GM11168 (cell line): Measurements from ENCODE around the gene SLC28A1.

ENCODE experiments used
- in situ Hi-C: fragments of 300-500 bp; cut with MboI; formaldehyde crosslinking; loops from one replicate; pipeline ENCODE4 v1.12.0; 2022; ENCODE audit warnings: low sequenced_read_pairs; ENCODE audit not compliant: unreplicated experiment

The SLC28A1 gene

DNA sequence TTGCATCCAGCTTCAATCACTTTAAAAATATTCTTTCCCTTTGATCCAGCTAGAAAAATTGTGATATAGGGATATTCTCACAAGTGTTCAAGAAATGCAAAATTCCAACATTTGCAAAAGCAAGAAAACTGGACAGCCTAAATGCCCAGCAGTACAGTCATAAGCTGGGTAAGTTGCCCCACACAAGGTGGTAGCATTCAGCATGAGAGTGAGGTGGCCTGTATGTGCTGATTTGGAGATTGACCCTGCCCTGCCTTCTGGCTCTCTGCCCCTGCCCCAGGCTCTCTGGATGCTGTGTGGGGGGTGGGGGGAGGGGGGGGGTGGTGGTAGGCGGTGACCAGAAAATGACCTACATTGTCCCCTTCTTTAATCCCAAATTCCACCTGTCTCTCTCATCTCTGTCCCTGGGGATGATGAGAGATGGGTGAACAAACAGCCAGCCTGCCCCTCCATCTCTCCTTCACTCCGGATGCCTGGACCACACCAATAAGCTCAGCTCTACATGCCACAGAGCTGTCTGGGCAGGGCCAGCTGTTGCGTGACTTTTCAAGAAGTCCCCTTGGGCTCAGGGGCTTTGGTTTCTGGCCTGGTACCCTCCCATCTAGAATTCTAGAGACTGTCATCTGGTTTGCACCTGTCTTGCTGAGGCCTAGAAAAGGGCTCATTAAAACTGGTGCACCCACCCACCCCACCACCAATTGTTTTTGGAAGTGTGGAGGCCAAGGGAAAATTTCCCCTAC lies 42.2 kb downstream of the SLC28A1 start:
- in situ Hi-C loops = loop anchor here (10.0 kb wide), 1 partner anchor 332 kb away; no protein-coding TSS in a partner anchor

GRCh38 chr15:84928843-84929168 lies 44.3 kb downstream of the SLC28A1 start:
- in situ Hi-C loops = loop anchor here (10.0 kb wide), 1 partner anchor 334 kb away; no protein-coding TSS in a partner anchor

- in situ Hi-C loops = loop anchor here (10.0 kb wide), 1 partner anchor 335 kb away; no protein-coding TSS in a partner anchor
Measured at GRCh38 chr15:84929795-84930603, 45.5 kb downstream of the SLC28A1 start.

DNA sequence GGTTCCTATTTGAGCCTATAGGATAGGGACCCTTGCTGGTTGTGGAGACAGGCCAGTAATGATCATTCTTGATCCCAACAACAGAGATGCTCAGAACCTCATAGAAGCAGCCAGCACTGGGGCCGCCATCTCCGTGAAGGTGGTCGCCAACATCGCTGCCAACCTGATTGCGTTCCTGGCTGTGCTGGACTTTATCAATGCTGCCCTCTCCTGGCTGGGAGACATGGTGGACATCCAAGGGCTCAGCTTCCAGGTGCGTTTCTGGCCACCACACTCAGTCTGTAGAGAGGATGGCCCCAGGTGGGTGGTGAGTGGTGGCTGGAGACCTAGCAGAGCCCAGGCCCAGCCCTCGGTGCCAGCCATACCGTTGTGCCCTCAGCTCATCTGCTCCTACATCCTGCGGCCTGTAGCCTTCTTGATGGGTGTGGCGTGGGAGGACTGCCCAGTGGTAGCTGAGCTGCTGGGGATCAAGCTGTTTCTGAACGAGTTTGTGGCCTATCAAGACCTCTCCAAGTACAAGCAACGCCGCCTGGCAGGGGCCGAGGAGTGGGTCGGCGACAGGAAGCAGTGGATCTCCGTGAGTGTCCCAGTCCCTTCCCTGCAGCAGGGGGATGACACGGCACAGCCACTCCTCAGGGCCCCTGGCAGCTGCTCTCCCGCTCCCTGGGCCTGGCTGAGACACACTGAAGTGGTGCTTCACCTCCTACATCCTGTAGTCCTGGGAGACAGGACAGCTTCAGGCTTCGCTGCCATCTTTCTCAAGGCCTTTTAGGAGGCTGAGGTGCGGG lies 50.7 kb downstream of the SLC28A1 start:
- in situ Hi-C loops = no loop called here

DNA sequence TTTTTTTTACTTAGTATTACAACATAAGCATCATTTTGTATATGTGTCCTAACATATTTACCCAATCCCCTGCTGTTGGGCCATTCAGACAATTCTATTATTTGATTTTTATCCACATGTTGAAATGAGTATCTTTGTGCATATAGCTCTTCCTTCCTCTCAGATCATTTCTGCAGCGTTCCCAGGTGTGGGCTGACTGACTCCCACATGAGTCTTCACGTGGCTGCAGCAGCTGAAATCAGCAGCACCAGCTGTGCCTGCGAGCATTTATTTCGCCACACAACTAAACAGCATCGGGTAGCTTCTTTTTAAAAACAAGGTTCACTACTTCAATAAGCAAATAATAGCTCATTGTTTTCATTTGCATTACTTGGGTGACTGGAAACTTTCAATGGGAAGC lies 52.7 kb downstream of the SLC28A1 start:
- in situ Hi-C loops = no loop called here

- in situ Hi-C loops = no loop called here
Measured at GRCh38 chr15:84938726-84939125, 54.3 kb downstream of the SLC28A1 start.

- in situ Hi-C loops = no loop called here
Measured at GRCh38 chr15:84940399-84940798, 55.9 kb downstream of the SLC28A1 start.

GRCh38 chr15:84942456-84942855 lies 58.0 kb downstream of the SLC28A1 start:
- in situ Hi-C loops = no loop called here

DNA sequence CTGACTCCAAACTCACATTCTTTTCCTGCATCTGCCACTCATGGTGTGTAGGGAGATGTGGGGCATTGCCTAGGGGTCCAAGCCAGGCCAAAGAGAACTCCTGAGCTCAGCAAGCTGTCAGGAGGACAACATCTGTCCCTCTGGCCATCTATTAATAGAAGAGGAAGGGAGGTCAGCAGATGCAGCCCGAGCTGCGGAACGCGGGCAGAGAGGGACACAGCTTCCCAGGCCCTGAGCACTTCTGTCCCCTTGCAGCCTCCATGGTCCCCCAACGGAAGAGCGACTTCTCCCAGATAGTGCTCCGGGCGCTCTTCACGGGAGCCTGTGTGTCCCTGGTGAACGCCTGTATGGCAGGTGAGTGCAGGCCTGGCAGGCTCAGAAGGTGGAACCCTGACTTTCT lies 59.8 kb downstream of the SLC28A1 start:
- in situ Hi-C loops = no loop called here

DNA sequence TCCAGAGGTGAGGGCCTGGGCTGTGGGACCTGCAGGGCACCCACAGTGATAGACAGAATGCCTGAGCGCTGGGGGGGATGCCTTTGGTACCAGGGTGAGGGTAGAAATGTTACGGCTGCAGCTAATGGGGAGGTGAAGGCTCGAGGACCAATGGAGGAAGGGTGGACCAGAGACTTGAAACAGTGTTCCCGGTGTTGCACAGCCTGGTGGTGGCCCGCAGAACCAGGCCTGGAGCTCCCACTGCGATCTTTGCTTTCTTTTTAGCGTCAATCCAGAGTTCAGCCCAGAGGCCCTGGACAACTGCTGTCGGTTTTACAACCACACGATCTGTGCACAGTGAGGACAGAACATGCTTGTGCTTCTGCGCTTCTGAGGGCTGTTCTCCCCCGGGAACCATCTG lies 60.4 kb downstream of the SLC28A1 start:
- in situ Hi-C loops = no loop called here

DNA sequence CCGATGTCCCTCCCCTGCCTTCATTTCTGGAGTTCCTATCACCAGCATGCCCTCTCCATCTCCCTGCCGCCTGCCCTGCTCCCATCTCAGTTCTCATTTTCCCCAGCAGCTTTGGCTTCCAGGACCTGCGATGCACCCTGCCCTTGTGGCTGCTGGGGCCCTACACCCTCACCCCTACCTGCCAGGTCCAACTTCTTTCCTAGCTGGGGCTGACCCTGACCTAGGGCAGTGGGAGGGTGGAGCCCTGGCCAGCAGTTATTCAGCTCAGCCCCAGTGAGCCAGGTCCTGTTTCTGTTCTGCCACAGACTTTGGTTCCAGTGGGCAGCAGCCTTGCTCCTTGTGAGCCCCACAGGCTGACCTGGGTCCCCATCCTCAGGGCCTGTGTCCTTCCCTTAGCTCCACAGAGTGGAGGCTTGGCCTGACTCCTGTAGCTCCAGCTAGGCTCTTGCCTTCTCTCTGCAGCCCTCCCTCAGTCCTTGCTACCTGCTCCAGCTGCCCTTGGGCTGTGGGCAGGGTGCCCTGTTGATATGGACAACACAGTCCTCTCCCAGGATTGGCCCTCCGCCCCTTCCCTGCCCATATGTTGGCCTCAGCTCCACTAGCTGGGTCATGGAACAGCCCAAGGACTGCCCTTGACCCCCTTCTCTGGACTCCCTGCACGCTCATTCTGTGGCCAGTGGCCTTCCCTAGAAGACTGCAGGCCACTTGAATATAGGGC lies 62.5 kb downstream of the SLC28A1 start:
- in situ Hi-C loops = no loop called here

DNA sequence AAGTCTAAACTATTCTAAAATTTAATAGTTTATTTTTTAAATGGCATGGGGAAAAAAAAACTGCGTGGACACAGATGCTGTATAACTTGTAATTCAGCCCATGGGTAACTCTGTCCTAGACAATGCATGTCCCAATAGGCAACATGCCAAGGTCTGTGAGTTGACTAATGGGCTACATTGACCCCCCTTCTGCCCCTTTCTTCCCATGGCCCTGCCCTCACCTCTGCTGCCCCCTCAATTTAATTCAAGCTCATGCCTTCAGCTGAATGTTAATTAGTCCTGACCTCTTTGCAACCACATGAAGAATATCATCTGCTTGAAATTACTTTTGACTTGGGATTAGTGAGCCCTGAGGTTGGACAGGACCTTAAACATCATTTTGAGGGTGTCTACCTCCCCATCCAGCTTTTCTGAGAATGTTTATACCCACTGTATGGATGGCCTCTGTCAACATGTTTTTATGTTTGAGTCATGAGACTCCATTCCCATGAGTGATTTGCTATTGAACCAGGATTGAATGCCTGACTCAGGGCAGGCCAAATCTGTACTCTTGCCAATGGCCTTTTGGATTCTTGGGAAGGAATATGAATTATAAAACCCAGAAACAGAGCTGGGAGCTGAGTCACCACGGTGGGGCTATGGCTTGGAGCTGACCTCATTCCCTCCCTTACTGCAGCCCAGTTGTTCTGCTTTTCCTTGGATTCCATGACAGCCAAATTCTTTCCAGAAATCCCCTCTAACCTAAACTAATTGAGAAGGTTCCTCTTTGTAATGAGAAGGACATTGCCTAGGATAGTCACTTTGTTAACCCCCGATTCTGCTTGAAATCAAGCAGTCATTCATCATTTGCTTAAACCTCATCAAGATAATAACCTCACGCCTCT lies 63.7 kb downstream of the SLC28A1 start:
- in situ Hi-C loops = no loop called here

DNA sequence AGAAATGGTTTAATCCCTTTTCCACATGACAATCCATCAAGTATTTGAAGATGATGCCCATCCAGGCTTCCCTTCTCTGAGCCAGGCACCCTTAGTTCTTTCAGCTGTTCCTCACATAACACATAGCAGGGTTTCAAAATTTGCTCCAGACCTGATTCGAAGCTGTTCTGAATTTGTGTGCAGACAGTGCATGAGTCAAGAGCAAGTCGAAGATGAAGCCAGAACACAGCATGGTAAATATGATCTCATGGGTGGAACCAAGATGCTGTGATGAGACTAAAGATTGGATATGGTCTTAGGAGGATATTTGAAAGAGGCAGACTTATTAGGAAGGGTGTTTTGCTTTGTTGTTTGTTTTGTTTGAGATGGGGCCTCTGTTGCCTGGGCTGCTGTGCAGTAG lies 64.6 kb downstream of the SLC28A1 start:
- in situ Hi-C loops = no loop called here

- in situ Hi-C loops = no loop called here
Measured at GRCh38 chr15:84949845-84950569, 65.5 kb downstream of the SLC28A1 start.

- in situ Hi-C loops = no loop called here
Measured at GRCh38 chr15:84950570-84951111, 66.2 kb downstream of the SLC28A1 start.

DNA sequence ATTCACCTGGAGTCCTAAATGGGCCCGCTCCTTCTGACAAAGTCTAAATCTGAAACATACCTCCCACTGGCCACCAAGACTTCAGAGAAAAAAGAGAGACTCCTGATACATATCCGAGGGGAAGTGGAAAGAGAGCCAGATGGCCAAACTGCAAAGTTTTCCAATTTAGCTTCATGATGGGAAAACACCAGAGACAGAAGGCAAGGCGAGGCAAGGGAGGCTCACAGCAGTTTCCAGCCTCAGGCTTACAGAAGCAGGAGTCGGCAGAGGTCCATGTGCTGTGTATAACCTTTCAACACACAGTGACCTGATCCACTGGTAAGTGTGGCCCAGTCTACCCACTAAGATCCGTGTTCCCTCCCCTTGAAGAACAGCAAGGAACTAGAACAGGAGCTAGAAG lies 67.3 kb downstream of the SLC28A1 start:
- in situ Hi-C loops = no loop called here

DNA sequence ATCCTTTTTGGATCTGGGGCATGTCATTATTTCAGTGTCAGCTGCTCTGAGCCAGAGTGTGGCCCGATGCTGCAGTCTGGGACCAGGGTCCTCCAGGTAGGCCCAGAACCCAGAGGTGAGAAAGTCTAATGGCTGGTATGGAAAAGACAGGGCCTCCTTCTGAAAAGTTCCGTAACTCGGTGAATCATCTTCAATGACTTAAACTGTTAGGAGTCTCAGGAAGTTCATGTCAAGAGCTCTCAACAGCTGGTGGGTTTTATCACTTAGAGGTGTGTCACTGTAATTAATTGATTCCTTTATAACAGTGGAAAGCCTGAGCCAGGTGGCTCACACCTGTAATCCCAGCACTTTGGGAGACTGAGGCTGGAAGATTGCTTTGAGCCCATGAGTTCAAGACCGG lies 68.7 kb downstream of the SLC28A1 start:
- in situ Hi-C loops = no loop called here

GRCh38 chr15:84953726-84954125 lies 69.3 kb downstream of the SLC28A1 start:
- in situ Hi-C loops = no loop called here
